HFF-Myc (cell line): ENCODE results near the gene CAMP.

ENCODE experiments used
- DNase-seq: peaks from one replicate; pipeline ENCODE4 v3.0.0-alpha.2; 2011; ENCODE audit warnings: low read depth; ENCODE audit errors: extremely low read depth
- H3K4me3 ChIP-seq: replicated peaks from 2 replicates; pipeline ENCODE4 v1.5.1; 2011; ENCODE audit warnings: low read depth, mild to moderate bottlenecking, control low read depth, low read length
- TF ChIP-seq, protein P1 (sequence below): IDR thresholded peaks from 2 replicates; pipeline ENCODE4 v1.5.1; 2012; ENCODE audit warnings: mild to moderate bottlenecking, low read depth, low read length, control low read depth; ENCODE audit errors: missing control alignments

The CAMP gene

DNA sequence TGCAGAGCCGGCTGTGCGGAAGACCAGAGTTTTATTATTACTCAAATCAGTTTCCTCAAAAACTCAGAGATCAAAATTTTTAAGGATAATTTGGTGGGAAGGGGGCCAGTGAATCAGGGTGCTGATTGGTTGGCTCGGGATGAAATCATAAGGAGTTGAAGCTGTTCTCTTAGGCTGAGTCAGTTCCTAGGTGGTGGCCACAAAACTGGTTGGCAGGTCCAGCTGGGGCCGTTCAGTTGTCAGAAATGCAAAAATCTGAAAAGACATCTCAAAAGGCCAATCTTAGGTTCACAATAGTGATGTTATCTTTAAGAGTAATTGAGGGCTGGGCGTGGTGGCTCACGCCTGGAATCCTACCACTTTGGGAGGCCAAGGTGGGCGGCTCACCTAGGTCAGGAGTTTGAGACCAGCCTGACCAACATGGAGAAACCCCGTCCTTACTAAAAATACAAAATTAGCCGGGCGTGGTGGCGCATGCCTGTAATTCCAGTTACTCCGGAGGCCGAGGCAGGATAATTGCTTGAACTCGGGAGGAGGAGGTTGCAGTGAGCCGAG, 15.3 kb downstream of the CAMP start:
- TF ChIP-seq, protein P1, sequence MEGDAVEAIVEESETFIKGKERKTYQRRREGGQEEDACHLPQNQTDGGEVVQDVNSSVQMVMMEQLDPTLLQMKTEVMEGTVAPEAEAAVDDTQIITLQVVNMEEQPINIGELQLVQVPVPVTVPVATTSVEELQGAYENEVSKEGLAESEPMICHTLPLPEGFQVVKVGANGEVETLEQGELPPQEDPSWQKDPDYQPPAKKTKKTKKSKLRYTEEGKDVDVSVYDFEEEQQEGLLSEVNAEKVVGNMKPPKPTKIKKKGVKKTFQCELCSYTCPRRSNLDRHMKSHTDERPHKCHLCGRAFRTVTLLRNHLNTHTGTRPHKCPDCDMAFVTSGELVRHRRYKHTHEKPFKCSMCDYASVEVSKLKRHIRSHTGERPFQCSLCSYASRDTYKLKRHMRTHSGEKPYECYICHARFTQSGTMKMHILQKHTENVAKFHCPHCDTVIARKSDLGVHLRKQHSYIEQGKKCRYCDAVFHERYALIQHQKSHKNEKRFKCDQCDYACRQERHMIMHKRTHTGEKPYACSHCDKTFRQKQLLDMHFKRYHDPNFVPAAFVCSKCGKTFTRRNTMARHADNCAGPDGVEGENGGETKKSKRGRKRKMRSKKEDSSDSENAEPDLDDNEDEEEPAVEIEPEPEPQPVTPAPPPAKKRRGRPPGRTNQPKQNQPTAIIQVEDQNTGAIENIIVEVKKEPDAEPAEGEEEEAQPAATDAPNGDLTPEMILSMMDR = no peak

GRCh38 chr3:48240000-48240963, 17.0 kb downstream of the CAMP start:
- no peak for DNase-seq

More for the DNA sequence above, 15.3 kb downstream of the CAMP start:
- H3K4me3 ChIP-seq = no peak overlapping the region
- DNase-seq = no peak

DNA sequence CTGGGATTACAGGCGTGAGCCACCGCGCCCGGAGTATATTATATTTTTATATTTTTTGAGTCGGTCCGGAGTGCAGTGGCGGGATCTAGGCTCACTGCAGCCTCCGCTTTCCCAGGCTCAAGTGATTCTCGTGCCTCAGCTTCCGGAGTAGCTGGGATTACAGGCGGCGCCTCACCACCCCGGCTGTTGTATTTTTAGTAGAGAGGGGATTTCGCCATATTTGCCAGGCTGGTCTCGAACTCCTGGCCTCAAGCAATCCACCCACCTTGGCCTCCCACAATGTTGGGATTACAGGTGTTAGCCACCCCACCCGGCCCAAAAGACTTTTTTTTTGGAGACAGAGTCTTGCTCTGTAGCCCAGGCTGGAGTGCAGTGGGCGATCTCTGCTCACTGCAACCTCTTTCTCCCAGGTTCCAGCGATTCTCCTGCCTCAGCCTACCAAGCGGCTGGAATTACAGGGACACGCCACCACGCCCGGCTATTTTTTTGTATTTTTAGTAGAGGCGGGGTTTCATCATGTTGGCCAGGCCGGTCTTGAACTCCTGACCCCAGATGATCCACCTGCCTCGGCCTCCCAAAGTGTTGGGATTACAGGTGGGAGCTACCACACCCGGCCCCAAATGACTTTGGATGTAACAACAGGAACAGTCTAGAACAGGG, 18.6 kb downstream of the CAMP start:
- peak overlapping the region; percentile 89 for H3K4me3 ChIP-seq
- TF ChIP-seq, protein P1 = no peak
- DNase-seq = no peak

More at GRCh38 chr3:48240000-48240963, 17.0 kb downstream of the CAMP start:
- TF ChIP-seq, protein P1 = no peak
- peak overlapping the region; percentile 89 for H3K4me3 ChIP-seq

DNA sequence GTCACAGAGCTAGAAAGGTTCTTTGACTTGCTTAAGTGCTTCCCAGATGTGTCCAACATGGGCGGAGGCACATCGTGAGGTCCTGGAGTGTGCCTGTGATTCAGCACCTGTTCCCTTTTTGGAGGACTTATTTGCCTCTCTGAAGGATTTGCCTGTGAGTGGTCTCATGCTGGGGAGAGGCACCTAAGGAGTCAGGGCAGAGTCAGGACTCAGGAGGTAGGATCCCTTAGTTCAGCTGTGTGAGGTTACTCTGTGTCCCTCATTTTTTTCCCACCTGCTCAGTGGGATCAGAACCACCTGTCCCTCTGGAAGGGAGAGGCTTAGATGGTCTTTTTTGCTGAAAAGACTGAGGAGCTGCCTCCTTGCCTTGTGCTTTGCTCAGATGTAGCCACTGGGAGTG, 20.6 kb downstream of the CAMP start:
- TF ChIP-seq, protein P1 = no peak
- DNase-seq = no peak
- H3K4me3 ChIP-seq = no peak overlapping the region

GRCh38 chr3:48244461-48244860, 21.2 kb downstream of the CAMP start:
- H3K4me3 ChIP-seq = no peak overlapping the region
- TF ChIP-seq, protein P1 = no peak
- no peak for DNase-seq

GRCh38 chr3:48245136-48245535, 21.8 kb downstream of the CAMP start:
- TF ChIP-seq, protein P1 = no peak
- H3K4me3 ChIP-seq = no peak overlapping the region
- DNase-seq = no peak
